ENCODE data around the gene CADPS2.

Gene CADPS2

DNA sequence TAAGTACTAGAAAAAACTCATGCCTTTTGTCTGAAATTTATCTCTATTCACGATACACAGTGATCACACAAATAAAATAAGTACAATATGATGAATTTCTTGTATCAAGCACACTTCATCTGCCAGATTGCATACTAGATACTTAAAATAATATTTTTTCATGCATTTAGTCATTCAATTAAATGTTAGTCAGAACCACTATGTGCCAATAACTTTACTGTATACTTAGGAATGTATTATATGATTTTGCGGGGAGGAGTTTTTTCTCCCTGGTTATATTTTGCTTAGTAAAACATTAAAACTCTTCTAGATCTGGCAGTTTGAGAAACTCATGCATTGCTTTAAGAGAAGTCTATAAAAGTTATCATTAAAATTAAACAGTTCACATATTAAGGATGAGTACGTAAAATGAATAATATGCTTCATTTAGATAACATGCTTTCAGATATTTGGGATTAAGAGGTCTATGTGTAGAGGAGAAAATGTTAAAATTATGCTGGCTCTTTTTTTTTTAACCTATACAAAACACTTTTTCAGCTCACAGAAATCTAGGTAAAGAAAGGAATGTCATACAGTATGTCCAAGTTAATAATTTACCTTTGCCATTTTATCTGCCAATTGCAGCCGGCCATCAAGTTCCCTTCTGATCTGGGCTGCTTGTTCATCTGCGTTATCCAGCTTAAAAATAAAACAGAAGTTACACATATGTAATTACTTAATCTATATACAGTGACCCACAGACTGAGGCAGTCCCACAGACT is 257.4 kb downstream of the CADPS2 start:
- H3K4me3 ChIP-seq (ENCODE audit: low read depth, low read length): no peak overlapping the region
- DNase-seq (ENCODE audit: low read depth): no peak
- no peak for TF ChIP-seq CTCF (IDR thresholded peaks at IDR 0.05; ENCODE audit: low read depth, low read length, missing control alignments)
- in situ Hi-C loops (cut with HindIII; ENCODE audit: low sequenced_read_pairs): no loop called here

DNA sequence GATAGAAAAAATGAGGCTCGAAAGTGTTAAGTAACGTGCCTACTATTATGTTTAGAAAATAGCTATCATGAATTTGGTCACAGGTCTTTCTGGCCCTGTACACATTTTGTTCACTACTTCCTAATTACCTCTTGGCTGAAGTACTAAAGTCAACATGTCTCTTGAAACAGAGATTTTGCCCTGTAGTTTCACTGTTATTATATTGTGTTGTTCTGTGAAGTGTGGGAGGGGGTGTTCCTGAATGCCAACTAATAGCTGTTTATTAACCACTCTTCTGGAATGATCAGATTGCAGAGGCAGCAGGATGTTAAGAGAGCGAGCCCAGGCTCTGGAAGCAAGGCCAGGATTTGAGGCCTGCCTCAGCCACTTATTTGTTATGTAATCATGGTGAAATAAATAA is 259.5 kb downstream of the CADPS2 start:
- in situ Hi-C loops (cut with HindIII; ENCODE audit: low sequenced_read_pairs): no loop called here
- H3K4me3 ChIP-seq (ENCODE audit: low read depth, low read length): no peak overlapping the region
- DNase-seq (ENCODE audit: low read depth): no peak
- no peak for TF ChIP-seq CTCF (IDR thresholded peaks at IDR 0.05; ENCODE audit: low read depth, low read length, missing control alignments)

DNA sequence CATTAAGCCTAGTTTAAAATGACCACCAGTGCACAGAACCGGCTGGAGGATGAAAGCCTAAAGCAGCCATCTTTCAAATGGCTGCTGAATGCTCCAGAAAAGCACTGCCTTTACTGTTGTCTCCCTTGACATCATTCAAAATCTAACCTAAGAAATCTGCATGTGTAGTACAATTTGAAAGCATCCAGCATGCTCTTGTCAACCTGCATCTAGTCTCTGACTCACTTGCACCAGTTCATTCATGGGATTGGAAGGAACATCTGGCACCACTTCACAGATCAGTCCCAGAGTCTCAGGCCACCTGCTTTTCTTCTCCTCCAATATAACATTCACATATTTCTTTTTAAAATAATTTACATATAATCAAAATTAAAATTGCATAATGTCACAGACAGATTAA is 263.6 kb downstream of the CADPS2 start:
- no peak for DNase-seq (ENCODE audit: low read depth)
- in situ Hi-C loops (cut with HindIII; ENCODE audit: low sequenced_read_pairs): no loop called here
- H3K4me3 ChIP-seq (ENCODE audit: low read depth, low read length): no peak overlapping the region
- TF ChIP-seq CTCF (IDR thresholded peaks at IDR 0.05; ENCODE audit: low read depth, low read length, missing control alignments): no peak

GRCh38 chr7:122619664-122620063 is 266.6 kb downstream of the CADPS2 start:
- in situ Hi-C loops (cut with HindIII; ENCODE audit: low sequenced_read_pairs): no loop called here
- no peak for TF ChIP-seq CTCF (IDR thresholded peaks at IDR 0.05; ENCODE audit: low read depth, low read length, missing control alignments)
- no peak for DNase-seq (ENCODE audit: low read depth)
- H3K4me3 ChIP-seq (ENCODE audit: low read depth, low read length): no peak overlapping the region

DNA sequence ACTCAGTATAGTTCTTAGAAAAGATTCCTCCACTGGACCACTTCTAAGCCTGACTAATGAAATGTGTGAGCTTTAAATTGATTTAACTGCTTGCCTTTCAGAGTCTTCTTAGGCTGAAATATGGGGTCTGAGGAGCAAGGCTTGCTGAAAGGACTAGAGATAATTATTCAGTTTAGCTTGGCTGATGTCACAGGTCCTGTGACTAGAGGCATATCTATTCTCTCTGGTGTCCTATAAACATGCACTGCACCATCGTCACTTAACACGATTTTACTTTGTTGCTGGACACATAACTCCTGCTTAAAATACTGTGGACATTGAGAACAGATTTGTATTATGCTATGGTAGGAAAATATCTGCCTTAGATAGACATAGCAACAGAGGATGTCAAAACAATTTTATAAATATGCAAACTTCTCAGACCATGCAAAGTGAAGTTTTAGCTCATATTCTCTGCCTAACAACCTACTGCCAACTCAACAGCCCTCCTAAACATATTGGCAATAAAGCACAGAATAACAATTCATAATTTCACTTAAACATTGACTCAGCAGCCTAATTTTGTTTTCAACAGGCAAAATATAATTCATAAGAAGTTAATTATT is 267.6 kb downstream of the CADPS2 start:
- TF ChIP-seq CTCF (IDR thresholded peaks at IDR 0.05; ENCODE audit: low read depth, low read length, missing control alignments): no peak
- no peak overlapping the region for H3K4me3 ChIP-seq (ENCODE audit: low read depth, low read length)
- no peak for DNase-seq (ENCODE audit: low read depth)
- in situ Hi-C loops (cut with HindIII; ENCODE audit: low sequenced_read_pairs): no loop called here

GRCh38 chr7:122616951-122617350 is 269.3 kb downstream of the CADPS2 start:
- no peak for TF ChIP-seq CTCF (IDR thresholded peaks at IDR 0.05; ENCODE audit: low read depth, low read length, missing control alignments)
- in situ Hi-C loops (cut with HindIII; ENCODE audit: low sequenced_read_pairs): no loop called here
- DNase-seq (ENCODE audit: low read depth): no peak
- no peak overlapping the region for H3K4me3 ChIP-seq (ENCODE audit: low read depth, low read length)
